Sigmoid colon (tissue), 7 donors: ENCODE measurements around the gene SDK1. TPM values are rescaled to one million over a fixed set of nuclear protein-coding genes. Genes with fewer than 3 reads are reported as not detected.

Source experiments
- DNase-seq: peaks from one replicate; pipeline ENCODE4 v3.0.0-alpha.2; 2019
- H3K27ac ChIP-seq, 4 donors: fragments of 200-600 bp; sonication (generic); one replicate each; pipeline ENCODE4 v1.5.1; 2016 to 2019; ENCODE audit warnings: mild to moderate bottlenecking in 1 of 4
- H3K27me3 ChIP-seq, 3 donors: fragments of 200-600 bp; sonication (generic); one replicate each; pipeline ENCODE4 v1.5.1; 2019; ENCODE audit warnings: mild to moderate bottlenecking in 1 of 3
- H3K36me3 ChIP-seq, 4 donors: fragments of 200-600 bp; sonication (generic); one replicate each; pipeline ENCODE4 v1.5.1; 2016 to 2019
- H3K4me1 ChIP-seq, 4 donors: fragments of 200-600 bp; sonication (generic); one replicate each; pipeline ENCODE4 v1.5.1; 2017 to 2019
- H3K4me3 ChIP-seq, 4 donors: fragments of 200-600 bp; sonication (generic); one replicate each; pipeline ENCODE4 v1.5.1; 2017 to 2019; ENCODE audit warnings: mild to moderate bottlenecking in 2 of 4, moderate library complexity in 1 of 4
- H3K9me3 ChIP-seq, 4 donors: fragments of 200-600 bp in 3 of 4; sonication (generic) in 3 of 4; one replicate each; pipeline versions ENCODE4 v1.5.1 to v1.6.1; 2013 to 2019
- EP300 ChIP-seq, 4 donors: sonication (generic); formaldehyde crosslinking; IDR thresholded peaks; one replicate each; pipeline ENCODE4 v1.6.1; 2017; ENCODE audit warnings: antibody characterized with exemption in 4 of 4
- POLR2A ChIP-seq, 2 donors: fragments of 450-650 bp; IDR thresholded peaks; one replicate each; pipeline ENCODE4 v1.6.1; 2016; ENCODE audit warnings: antibody characterized with exemption in 2 of 2, mild to moderate bottlenecking in 2 of 2, moderate library complexity in 2 of 2
- POLR2AphosphoS5 ChIP-seq, 4 donors: sonication (generic); formaldehyde crosslinking; IDR thresholded peaks; one replicate each; pipeline ENCODE4 v1.6.1; 2017; ENCODE audit warnings: antibody characterized with exemption in 4 of 4
- WGBS, 2 donors: extraction: QIAGEN DNeasy Blood & Tissue Kit; methylation state at CpG; one replicate each; pipeline ENCODE4 v1.1.7; 2013; 5-methylcytosine and 5-hydroxymethylcytosine counted together
- intact Hi-C: fragments of 100-400 bp; cut with DNase I; formaldehyde crosslinking; loops from one replicate; pipeline ENCODE4 v1.15.1; 2023
- polyA plus RNA-seq, 3 donors: library from polyadenylated mRNA; stranded (reverse); fragments of 200-250 nt; gene quantifications; one replicate each; pipeline ENCODE4 v1.2.3, GENCODE V29; 2013
- total RNA-seq, 4 donors: library from RNA; depleted of rRNA; stranded (reverse); fragments of >200 nt; gene quantifications; one replicate each; pipeline ENCODE4 v1.1.0, GENCODE V29; 2016
- TF ChIP-seq, protein P1 (sequence below), 4 experiments: fragments of 450-650 bp in 3 of 4; fragments of 200-600 bp in 1 of 4; IDR thresholded peaks; one replicate each; pipeline ENCODE4 v1.5.1; 2016 to 2019; ENCODE audit warnings: antibody characterized with exemption in 4 of 4, mild to moderate bottlenecking in 3 of 4, moderate library complexity in 2 of 4
- donor health status: healthy with polysubstance abuse.
- donor health status: Bipolar disorder and iron deficiency.
- donor health status: healthy.

Gene SDK1
- total and polyA plus RNA-seq, 7 donors, result under 0.01 to 23.0 (median 10.0) TPM; not detected in 1

DNA sequence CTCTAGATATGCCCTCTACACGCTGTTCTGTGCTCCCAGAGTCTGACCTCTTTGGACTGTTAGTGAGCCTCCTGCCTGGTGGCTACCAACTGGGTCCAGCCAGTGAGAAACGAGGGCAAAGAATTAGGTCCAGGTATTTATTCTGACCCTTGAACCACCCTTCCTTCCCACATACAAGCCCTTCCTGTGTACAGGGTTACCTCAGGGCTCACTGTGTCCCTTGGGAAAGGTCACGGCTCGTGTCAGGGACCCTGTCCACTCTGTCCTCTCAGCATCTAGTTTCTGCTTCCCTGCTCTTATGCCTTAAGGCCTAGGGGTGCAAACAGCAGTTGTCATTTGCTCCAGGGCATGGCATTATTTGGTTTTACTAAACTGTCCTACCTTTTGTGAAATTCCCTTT, 180.4 kb downstream of the SDK1 start:
- no peak overlapping the region for H3K4me3 ChIP-seq
- H3K4me1 ChIP-seq, result no peaks in the 10 kb centered on the region
- no peak overlapping the region for H3K27ac ChIP-seq
- intact Hi-C loops, result no loop called here
- DNase-seq, result no peak
- no peaks in the 10 kb centered on the region for H3K36me3 ChIP-seq
- H3K27me3 ChIP-seq, result no peaks in the 10 kb centered on the region
- no peak for TF ChIP-seq EP300 (IDR thresholded peaks at IDR 0.05)
- TF ChIP-seq, protein P1, sequence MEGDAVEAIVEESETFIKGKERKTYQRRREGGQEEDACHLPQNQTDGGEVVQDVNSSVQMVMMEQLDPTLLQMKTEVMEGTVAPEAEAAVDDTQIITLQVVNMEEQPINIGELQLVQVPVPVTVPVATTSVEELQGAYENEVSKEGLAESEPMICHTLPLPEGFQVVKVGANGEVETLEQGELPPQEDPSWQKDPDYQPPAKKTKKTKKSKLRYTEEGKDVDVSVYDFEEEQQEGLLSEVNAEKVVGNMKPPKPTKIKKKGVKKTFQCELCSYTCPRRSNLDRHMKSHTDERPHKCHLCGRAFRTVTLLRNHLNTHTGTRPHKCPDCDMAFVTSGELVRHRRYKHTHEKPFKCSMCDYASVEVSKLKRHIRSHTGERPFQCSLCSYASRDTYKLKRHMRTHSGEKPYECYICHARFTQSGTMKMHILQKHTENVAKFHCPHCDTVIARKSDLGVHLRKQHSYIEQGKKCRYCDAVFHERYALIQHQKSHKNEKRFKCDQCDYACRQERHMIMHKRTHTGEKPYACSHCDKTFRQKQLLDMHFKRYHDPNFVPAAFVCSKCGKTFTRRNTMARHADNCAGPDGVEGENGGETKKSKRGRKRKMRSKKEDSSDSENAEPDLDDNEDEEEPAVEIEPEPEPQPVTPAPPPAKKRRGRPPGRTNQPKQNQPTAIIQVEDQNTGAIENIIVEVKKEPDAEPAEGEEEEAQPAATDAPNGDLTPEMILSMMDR (IDR thresholded peaks at IDR 0.05), result no peak
- no peak for TF ChIP-seq POLR2A (IDR thresholded peaks at IDR 0.05)
- no peak for TF ChIP-seq POLR2AphosphoS5 (IDR thresholded peaks at IDR 0.05)
- H3K9me3 ChIP-seq, result no peaks in the 10 kb centered on the region
- WGBS, 2 donors, result 88 to 89% methylated on average over 4 of the region's 4 CpGs

DNA sequence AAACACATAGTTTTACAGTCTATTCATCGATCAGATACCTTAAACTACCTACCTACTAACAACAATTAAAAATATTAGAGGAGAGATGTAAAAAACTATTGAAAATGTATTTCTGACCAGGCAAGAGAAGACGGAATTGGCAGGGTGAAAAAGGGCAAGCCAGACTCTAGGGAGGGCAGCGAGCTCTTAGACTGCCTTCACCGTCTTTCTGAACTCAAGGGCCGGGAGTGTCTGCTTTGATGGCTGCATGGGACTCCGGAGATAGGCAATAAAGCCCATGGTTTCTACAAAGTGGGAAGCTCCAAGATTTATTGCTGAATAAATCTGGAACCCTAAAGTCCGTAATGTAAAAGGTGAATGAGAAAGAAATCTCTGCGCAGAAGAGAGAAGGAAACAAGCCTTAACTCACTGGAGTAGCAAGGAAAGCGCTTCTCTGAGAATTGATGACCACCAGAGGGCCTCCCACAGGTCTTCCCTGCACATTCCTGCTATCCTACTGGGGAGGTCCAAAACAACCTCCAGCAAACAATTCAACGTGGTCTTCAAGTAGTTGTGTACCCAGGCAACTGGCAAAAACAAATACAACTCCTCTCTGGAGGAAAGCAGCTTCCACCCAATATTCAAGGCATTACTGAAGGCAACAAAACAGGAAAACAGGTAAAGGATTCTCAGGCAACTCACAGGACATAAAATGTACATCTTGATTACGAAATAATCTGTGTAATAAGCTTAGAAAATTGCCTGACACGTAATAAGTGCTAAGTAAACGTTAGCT, 181.3 kb downstream of the SDK1 start:
- Histone ChIP-seq H3K27ac (no peak overlapping the region), H3K27me3 (no peaks in the 10 kb centered on the region), H3K36me3 (no peaks in the 10 kb centered on the region), H3K4me3 (no peak overlapping the region), H3K9me3 (no peaks in the 10 kb centered on the region), H3K4me1 (no peaks in the 10 kb centered on the region)
- intact Hi-C loops, result no loop called here
- TF ChIP-seq EP300 (IDR thresholded peaks at IDR 0.05), result no peak
- no peak for TF ChIP-seq POLR2A (IDR thresholded peaks at IDR 0.05)
- TF ChIP-seq, protein P1 (IDR thresholded peaks at IDR 0.05), result no peak
- TF ChIP-seq POLR2AphosphoS5 (IDR thresholded peaks at IDR 0.05), result no peak
- 61 to 68% methylated on average over 13 of the region's 13 CpGs for WGBS, 2 donors
- DNase-seq, result no peak

DNA sequence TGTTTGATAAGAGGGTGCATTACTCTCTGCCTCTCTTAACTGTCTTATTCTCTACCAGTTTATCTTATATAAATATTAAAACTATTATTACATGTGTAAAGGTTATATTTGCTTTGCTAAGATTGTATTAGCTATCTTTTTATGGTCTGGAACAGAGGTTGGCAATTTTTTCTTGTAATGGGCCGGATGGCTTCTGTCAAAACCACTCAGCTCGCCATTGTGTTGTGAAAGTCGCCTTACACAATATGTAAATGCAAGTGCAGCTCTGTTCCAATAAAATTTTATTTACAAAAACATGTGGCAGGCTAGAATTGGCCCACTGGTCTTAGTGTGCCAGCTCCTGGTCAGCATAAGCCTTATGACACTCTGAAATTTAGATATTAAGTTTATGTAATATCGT, 185.8 kb downstream of the SDK1 start:
- Histone ChIP-seq H3K4me1 (no peaks in the 10 kb centered on the region), H3K9me3 (no peaks in the 10 kb centered on the region), H3K27ac (no peak overlapping the region), H3K27me3 (no peaks in the 10 kb centered on the region), H3K4me3 (no peak overlapping the region), H3K36me3 (no peaks in the 10 kb centered on the region)
- intact Hi-C loops, result no loop called here
- TF ChIP-seq EP300 (IDR thresholded peaks at IDR 0.05) (no peak), POLR2AphosphoS5 (IDR thresholded peaks at IDR 0.05) (no peak), POLR2A (IDR thresholded peaks at IDR 0.05) (no peak)
- TF ChIP-seq, protein P1 (IDR thresholded peaks at IDR 0.05), result no peak
- 79 to 80% methylated on average over 4 of the region's 4 CpGs for WGBS, 2 donors
- no peak for DNase-seq

DNA sequence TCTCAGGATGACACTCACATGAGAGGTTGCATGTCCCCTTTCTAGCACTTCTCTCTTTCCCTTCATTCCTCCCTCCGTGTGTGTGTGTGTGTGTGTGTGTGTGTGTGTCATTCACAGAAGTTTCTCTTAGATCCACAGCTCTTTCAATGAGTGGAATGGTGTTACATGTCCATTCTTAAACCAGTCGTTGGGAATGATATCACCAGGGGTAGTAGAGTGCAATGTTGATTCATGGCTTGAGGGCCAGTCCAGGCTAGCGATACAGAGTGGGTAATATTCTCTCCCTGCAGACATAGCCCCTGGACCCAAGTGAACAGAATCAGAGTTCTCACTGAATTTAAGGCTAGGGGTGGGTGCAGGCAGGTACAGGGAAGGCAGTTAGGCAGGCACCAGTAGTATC, 187.8 kb downstream of the SDK1 start:
- WGBS, 2 donors, result 74 to 81% methylated on average over 3 of the region's 3 CpGs
- intact Hi-C loops, result no loop called here
- Histone ChIP-seq H3K9me3 (no peaks in the 10 kb centered on the region), H3K27ac (no peak overlapping the region), H3K4me3 (no peak overlapping the region), H3K36me3 (no peaks in the 10 kb centered on the region), H3K27me3 (no peaks in the 10 kb centered on the region), H3K4me1 (peaks cover 0 to 4% (median 0%) of the 10 kb centered on the region in 4 donors)
- DNase-seq, result no peak
- no peak for TF ChIP-seq EP300 (IDR thresholded peaks at IDR 0.05)
- no peak for TF ChIP-seq POLR2AphosphoS5 (IDR thresholded peaks at IDR 0.05)
- TF ChIP-seq POLR2A (IDR thresholded peaks at IDR 0.05), result no peak
- TF ChIP-seq, protein P1 (IDR thresholded peaks at IDR 0.05), result no peak

DNA sequence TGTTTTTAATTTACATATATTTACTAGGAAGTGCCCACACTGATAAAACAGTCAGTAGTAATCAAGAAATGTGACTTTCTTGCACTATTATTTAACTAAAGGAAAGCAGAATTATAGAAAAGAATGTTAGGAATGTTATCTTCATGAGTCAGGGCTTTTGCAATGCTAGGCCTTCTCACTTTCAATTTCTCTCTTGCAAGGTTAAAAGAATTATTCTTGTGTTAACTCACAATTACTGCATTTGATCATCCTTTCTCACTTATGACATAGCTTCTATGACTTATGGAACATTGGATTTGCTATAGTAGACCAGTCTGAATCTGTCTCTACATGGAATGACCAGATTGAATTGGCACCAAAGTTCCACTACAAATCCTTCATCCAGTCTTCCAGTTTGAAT, 192.4 kb downstream of the SDK1 start:
- intact Hi-C loops, result no loop called here
- H3K27me3 ChIP-seq, result no peaks in the 10 kb centered on the region
- no peaks in the 10 kb centered on the region for H3K9me3 ChIP-seq
- peaks cover 0 to 6% (median 0%) of the 10 kb centered on the region in 4 donors for H3K4me1 ChIP-seq
- H3K36me3 ChIP-seq, result no peaks in the 10 kb centered on the region
- no peak for TF ChIP-seq EP300 (IDR thresholded peaks at IDR 0.05)
- no peak for TF ChIP-seq POLR2A (IDR thresholded peaks at IDR 0.05)
- no peak overlapping the region for H3K4me3 ChIP-seq
- no peak for DNase-seq
- no peak overlapping the region for H3K27ac ChIP-seq
